Upper lobe of right lung (tissue), 1 donor: ENCODE results near the gene RNPEP. TPM values are rescaled to one million over a fixed set of nuclear protein-coding genes. Genes with fewer than 3 reads are reported as not detected.
"Not testable (repeated sequence)": the region's sequence is repeated elsewhere in the genome, so short reads cannot be mapped to it uniquely, and the experiment has no call there.

Experiments
- ATAC-seq: fragments of 200-7000 bp; cut with Tn5 transposase; one replicate; pipeline ENCODE4 v1.9.1; 2020; ENCODE audit warnings: mild to moderate bottlenecking, moderate library complexity
- DNase-seq: peaks from one replicate; pipeline ENCODE4 v3.0.0-alpha.2; 2020
- H3K27ac ChIP-seq: fragments of 200-600 bp; one replicate; pipeline ENCODE4 v1.8.0; 2022
- H3K27me3 ChIP-seq: fragments of 200-600 bp; one replicate; pipeline ENCODE4 v1.8.0; 2022; ENCODE audit warnings: mild to moderate bottlenecking
- H3K36me3 ChIP-seq: fragments of 200-600 bp; one replicate; pipeline ENCODE4 v1.8.0; 2022
- H3K4me1 ChIP-seq: fragments of 200-600 bp; one replicate; pipeline ENCODE4 v1.8.0; 2022
- H3K4me3 ChIP-seq: fragments of 200-600 bp; one replicate; pipeline ENCODE4 v1.8.0; 2022; ENCODE audit warnings: mild to moderate bottlenecking
- H3K9me3 ChIP-seq: fragments of 200-600 bp; one replicate; pipeline ENCODE4 v1.8.0; 2022
- CTCF ChIP-seq: fragments of 200-600 bp; IDR thresholded peaks from one replicate; pipeline ENCODE4 v1.8.0; 2022; ENCODE audit warnings: antibody characterized with exemption
- intact Hi-C: fragments of 100-400 bp; cut with DNase I; formaldehyde crosslinking; loops from one replicate; pipeline ENCODE4 v1.11.0; 2022
- total RNA-seq: library from RNA; stranded (reverse); fragmentation: NEBNext Ultra II Directional; extraction: Animal tissue kit (Norgen Biotek cat#: 25700); gene quantifications from one replicate; pipeline ENCODE4 v1.2.1, GENCODE V29; 2021
- donor health status: DM: no; HTN: yes; CAD: no; lungs with severe emphysema.

Gene RNPEP
- total RNA-seq, 1 donor from 2014 or later: 61.7 TPM

- peaks cover 19% of the 10 kb centered on the region for H3K36me3 ChIP-seq
- H3K27me3 ChIP-seq: no peaks in the 10 kb centered on the region
- ATAC-seq: no peak
- no peak overlapping the region for H3K27ac ChIP-seq
- no peak for DNase-seq
- intact Hi-C loops: no loop called here
- H3K9me3 ChIP-seq: no peaks in the 10 kb centered on the region
- H3K4me1 ChIP-seq: no peaks in the 10 kb centered on the region
- no peak overlapping the region for H3K4me3 ChIP-seq
- TF ChIP-seq CTCF: no peak
Measured at GRCh38 chr1:202016022-202016810, 33.8 kb downstream of the RNPEP start.

- Histone ChIP-seq H3K27ac (peak overlapping the region; percentile 9), H3K9me3 (no peaks in the 10 kb centered on the region), H3K4me3 (no peak overlapping the region), H3K27me3 (no peaks in the 10 kb centered on the region), H3K4me1 (no peaks in the 10 kb centered on the region), H3K36me3 (peaks cover 19% of the 10 kb centered on the region)
- TF ChIP-seq CTCF: no peak
- intact Hi-C loops: no loop called here
- DNase-seq (no peak), ATAC-seq (no peak)
Measured at GRCh38 chr1:202016811-202017748, 34.6 kb downstream of the RNPEP start.

GRCh38 chr1:202017749-202018467 is 35.5 kb downstream of the RNPEP start:
- no peak for TF ChIP-seq CTCF
- ATAC-seq: peak; percentile 53
- no peaks in the 10 kb centered on the region for H3K9me3 ChIP-seq
- H3K27me3 ChIP-seq: no peaks in the 10 kb centered on the region
- H3K4me1 ChIP-seq: no peaks in the 10 kb centered on the region
- peaks cover 19% of the 10 kb centered on the region for H3K36me3 ChIP-seq
- peak; percentile 81 for DNase-seq
- peak overlapping the region; percentile 70 for H3K27ac ChIP-seq
- H3K4me3 ChIP-seq: no peak overlapping the region
- intact Hi-C loops: no loop called here

- H3K27ac ChIP-seq: peak overlapping the region; percentile 70
Measured at GRCh38 chr1:202018468-202019234, 36.2 kb downstream of the RNPEP start.

GRCh38 chr1:202019235-202019558 is 36.7 kb downstream of the RNPEP start:
- H3K4me3 ChIP-seq, H3K27me3 ChIP-seq, H3K9me3 ChIP-seq, DNase-seq, H3K4me1 ChIP-seq, intact Hi-C loops, ATAC-seq: not testable (repeated sequence)
- peaks cover 17% of the 10 kb centered on the region for H3K36me3 ChIP-seq
- peak overlapping the region; percentile 70 for H3K27ac ChIP-seq

More at GRCh38 chr1:202018468-202019234, 36.2 kb downstream of the RNPEP start:
- peaks cover 19% of the 10 kb centered on the region for H3K36me3 ChIP-seq
- H3K4me3 ChIP-seq: no peak overlapping the region
- no peaks in the 10 kb centered on the region for H3K9me3 ChIP-seq
- TF ChIP-seq CTCF: no peak
- ATAC-seq (peak; percentile 86), DNase-seq (peak; percentile 90)
- no peaks in the 10 kb centered on the region for H3K27me3 ChIP-seq
- intact Hi-C loops: no loop called here
- H3K4me1 ChIP-seq: no peaks in the 10 kb centered on the region
